Sciatic nerve (tissue), 2 donors: Measurements from ENCODE around the gene XG. TPM values are rescaled to one million over a fixed set of nuclear protein-coding genes. Genes with fewer than 3 reads are reported as not detected.
"Not testable (repeated sequence)": the region's sequence is repeated elsewhere in the genome, so short reads cannot be mapped to it uniquely, and the experiment has no call there.

Experiments
- ATAC-seq: fragments of 200-7000 bp; cut with Tn5 transposase; one replicate; pipeline ENCODE4 v1.9.1; 2020; ENCODE audit warnings: mild to moderate bottlenecking, moderate library complexity
- DNase-seq: peaks from one replicate; pipeline ENCODE4 v3.0.0-alpha.2; 2020; ENCODE audit warnings: low spot score
- intact Hi-C: fragments of 100-400 bp; cut with DNase I; formaldehyde crosslinking; loops from one replicate; pipeline ENCODE4 v1.14.2; 2022
- total RNA-seq: library from RNA; stranded (reverse); fragmentation: NEBNext Ultra II Directional; extraction: Animal tissue kit (Norgen Biotek cat#: 25700); gene quantifications from one replicate; pipeline ENCODE4 v1.2.1, GENCODE V29; 2021
- donor health status: DM: no; HTN: no; CAD: no.
- donor health status: DM: no; HTN: no; CAD: no.

The XG gene
- total RNA-seq, 1 donor from 2014 or later: 4.0 TPM

DNA sequence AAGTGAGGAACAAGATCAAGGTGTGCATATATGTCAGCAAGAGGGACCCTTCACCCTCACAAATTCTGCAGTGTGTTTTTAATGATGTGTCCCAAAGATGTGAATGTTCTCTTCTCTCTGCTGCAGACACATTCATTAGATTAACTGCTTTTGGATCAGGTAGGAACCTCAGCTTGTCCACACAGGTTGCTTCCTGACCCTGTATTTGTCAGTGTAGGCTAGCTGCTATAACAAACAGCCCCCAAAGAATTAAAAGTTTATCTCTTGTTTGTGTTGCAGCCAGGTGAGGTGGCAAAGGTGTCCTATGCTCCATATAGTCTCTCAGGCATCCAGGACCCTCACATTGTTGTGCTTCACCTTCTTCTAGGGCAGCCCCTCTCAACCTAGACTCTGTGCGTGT, 17.8 kb downstream of the XG start:
- no peak for ATAC-seq
- intact Hi-C loops: no loop called here
- DNase-seq: no peak

DNA sequence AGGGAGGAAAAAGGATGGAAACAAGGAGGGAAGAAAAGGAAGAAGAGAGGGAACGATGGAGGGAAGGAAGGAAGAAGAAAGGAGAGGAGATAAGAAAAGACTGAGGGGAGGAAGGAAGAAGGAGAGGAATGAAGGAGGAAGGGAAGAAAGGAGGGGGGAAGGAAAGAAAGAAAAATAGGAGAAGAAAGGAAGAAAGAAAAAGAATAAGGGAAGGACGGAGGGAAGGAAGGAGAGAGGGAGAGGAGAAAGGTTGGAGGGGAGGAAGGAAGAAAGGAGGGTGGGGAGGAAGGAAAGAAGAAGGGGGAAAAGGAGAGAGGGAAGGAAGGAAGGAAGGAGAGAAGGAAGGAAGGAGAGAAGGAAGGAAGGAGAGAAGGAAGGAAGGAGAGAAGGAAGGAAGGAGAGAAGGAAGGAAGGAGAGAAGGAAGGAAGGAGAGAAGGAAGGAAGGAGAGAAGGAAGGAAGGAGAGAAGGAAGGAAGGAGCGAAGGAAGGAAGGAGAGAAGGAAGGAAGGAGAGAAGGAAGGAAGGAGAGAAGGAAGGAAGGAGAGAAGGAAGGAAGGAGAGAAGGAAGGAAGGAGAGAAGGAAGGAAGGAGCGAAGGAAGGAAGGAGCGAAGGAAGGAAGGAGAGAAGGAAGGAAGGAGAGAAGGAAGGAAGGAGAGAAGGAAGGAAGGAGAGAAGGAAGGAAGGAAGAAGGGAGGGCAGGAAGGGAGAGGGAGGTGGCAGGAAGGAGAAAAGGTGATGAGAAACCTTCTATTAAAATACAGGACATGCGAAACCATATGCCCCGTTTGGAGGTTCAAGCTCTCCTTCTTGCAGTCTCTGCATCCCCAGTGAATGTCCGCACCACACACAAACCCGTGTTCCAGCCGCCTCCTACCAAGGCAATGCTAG, 21.6 kb downstream of the XG start:
- not testable (repeated sequence) for ATAC-seq

DNA sequence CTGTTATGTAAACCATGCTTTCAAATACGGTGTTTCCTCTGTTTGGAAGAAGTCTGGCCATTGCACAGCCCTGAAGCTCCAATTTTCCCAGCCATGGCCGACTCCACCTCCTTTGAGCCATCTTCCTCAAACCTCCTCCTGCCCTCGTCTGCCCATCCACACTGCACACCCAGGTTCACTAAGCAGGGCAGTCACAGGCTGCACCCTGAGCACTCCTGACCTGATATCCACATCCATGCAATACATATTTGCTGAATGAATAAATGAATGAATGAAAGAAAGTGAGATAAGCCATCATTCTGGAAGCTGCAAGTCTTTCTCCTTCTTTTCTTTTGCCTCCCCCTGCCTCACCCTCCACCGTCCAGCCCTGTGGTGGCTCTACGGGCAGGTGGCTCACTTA, 22.2 kb downstream of the XG start:
- ATAC-seq: no peak
- no peak for DNase-seq
- intact Hi-C loops: no loop called here

More for the DNA sequence above, 21.6 kb downstream of the XG start:
- DNase-seq, intact Hi-C loops: not testable (repeated sequence)

DNA sequence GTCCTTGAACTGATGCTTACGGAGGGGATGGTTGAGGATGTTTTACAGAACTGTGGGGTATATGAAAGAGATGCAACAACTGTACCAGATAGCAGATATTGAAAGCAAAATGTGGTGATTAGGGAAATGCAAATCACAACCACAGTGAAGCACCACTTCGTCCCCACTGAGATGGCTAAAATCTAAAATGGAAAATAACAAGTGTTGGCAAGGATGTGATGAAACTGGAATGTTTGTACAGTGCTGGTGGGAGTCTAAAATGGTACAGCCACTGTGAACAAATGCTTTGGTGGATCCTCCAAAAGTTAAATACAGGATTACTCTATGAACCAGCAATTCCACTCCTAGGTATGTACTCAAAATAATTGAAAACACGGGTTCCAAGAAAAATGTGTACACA, 22.9 kb downstream of the XG start:
- no peak for ATAC-seq
- DNase-seq: no peak
- intact Hi-C loops: no loop called here

DNA sequence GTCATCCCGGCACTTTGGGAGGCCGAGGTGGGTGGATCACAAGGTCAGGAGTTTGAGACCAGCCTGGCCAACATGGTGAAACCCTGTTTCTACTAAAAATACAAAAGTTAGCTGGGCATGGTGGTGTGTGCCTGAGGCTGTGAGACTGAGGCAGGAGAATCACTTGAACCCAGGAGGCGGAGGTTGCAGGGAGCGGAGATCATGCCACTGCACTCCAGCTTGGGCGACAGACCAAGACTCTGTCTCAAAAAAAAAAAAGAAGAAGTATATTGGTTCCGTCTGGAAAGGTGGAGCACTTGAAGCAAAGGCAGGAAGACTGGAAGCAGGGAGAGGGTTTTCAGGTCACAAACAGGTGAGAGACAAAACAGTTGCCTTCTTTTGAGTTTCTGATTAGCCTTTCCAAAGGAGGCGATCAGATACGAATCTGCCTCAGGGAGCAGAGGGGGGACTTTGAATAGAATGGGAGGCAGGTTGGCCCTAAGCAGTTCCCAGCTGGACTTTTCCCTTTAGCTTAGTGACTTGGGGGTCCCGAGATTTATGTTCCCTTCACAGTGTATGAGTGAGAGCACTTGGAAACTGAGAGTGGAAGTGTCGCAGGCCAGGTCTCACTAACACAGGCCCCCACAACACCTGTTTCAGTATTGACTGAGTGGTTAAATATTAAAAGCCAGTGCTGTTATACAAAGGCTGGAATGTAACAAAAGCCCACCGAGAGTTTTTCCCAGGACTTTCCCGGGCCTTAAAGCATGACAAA, 28.8 kb downstream of the XG start:
- ATAC-seq, intact Hi-C loops, DNase-seq: not testable (repeated sequence)

DNA sequence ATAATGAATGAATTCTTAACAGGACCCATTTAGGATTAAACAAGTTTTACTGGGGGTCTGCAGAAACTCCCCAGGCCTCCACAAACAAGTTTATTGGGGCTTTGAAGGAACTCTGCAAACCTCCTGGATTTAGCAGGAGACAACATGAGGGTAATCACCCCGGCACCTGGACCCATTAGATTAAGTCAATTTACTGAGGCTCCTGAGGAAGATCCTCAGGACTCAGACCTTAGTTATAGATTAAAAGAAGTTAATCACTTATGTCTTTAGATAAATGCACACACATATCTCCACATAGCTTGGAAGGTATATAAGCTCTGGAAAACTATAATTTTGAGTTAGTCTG, 29.4 kb downstream of the XG start:
- intact Hi-C loops: no loop called here
- ATAC-seq (no peak), DNase-seq (no peak)

DNA sequence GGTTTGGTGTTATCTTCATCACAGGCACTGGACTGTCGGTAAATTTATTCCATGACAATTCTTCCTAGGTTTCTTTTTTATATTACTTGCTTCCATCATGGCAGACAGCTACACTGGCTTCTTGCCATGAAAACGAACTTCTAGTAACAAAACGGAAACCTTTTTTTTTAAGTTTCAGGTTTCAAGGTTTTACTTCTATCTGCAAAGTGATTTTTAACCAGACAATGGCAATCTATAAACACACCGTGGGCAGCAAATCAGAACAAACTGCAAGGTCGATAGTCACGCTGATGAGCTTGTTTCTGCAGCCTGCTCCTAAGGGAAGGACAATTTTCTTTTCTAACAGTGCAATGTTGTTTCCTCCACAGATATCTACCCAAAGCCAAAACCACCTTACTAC, 29.9 kb downstream of the XG start:
- no peak for DNase-seq
- ATAC-seq: no peak
- intact Hi-C loops: no loop called here

DNA sequence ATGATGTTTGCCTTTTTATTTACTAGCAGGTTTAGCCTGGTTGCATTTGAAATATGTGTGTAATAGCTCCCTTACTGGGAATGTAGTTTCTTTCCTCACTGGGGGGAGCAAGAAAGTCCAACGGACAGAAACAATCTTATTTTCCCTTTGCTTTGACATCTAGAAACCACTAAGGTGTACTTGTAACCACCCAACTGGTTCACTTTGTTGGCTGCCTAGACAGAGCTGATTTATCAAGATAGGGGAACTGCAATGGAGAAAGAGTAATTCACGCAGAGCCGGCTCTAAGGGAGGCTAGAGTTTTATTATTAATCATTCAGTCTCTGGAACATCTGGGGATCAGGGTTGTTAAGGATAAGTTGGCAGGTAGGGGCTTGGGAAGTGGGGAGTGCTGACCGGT, 30.3 kb downstream of the XG start:
- ATAC-seq (no peak), DNase-seq (no peak)
- intact Hi-C loops: no loop called here

DNA sequence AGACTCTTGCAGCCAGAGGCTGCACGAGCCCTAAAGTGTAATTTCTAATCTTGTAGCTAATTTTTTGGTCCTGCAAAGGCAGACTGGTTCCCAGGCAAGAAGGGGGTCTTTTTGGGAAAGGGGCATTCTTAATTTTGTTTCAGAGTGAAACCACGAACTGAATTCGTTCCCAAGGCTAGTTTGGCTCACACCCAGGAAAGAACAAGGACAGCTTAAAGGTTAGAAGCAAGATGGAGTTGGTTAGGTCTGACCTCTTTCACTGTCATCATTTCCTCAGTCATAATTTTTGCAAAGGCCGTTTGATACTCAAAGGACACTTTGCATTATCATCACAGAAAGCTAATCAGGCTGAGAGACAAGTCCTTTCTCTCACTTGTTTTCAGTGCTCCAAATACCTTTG, 30.9 kb downstream of the XG start:
- intact Hi-C loops: no loop called here
- ATAC-seq: no peak
- DNase-seq: no peak

DNA sequence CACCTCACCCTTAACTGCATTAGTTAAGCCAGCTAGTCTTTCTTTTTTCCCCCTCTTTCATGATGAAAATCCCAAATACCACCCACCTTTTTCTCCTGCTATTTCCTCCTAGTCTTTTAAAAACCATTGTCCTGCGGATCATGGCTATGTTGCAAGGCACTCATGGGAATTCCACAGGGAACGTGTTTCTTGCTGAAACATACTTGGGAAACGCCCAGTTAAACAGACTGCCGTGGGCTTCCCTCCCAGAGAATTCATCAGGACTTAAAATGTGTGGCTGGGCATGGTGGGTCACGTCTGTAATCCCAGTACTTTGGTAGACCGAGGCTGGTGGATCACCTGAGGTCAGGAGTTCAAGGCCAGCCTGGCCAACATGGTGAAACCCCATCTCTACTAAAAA, 32.2 kb downstream of the XG start:
- peak; percentile 59 for ATAC-seq
- intact Hi-C loops: no loop called here
- no peak for DNase-seq

DNA sequence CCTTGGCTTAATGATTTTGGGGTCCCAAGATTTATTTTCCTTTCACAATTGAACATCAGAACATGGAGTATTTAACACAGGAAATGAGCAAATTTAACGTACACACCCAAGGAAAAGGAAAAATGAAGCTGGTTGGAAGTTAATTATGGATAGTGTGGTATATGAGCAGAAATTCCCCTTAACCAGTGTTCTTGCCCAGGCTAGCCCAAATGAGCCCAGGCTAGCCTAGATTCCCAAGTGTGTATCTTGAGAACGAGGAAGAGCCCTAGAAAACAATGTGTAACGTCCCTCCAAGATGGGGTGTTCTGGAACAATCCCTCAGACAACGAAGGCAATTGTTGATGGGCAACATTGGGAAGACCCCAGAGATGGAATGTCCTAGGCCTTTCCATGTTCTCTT, 33.7 kb downstream of the XG start:
- no peak for DNase-seq
- intact Hi-C loops: no loop called here
- no peak for ATAC-seq

DNA sequence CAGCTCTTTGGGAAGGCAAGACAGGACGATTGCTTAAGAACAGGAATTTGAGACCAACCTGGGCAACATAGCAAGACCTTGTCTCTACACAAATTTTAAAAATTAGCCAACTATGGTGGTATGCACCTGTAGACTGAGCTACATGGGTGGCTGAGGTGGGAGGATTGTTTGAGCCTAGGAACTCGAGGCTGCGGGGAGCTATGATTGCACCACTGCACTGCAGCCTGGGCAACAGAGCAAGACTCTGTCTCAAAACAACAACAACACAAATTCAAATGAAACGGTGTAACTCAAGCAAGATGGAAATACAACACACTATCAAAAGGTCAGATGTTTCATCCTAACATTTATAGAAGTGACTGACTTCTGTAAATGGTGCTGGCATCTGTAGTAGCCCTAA, 37.1 kb downstream of the XG start:
- ATAC-seq (no peak), DNase-seq (no peak)
- intact Hi-C loops: no loop called here

DNA sequence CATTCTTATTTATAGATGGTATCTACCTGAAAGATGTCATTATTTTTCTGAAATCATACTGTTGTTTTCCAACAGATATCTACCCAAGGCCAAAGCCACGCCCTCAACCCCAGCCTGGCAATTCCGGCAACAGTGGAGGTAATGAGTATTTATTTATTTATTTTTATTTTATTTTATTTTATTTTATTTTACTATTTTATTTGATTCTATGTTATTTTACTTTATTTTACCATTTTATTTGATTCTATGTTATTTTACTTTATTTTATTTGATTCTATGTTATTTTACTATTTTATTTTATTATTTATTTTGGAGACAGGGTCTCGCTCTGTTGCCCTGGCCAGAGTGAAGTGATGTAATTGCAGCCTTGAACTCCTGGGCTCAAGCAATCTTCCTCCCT, 37.7 kb downstream of the XG start:
- intact Hi-C loops: no loop called here
- DNase-seq: no peak
- ATAC-seq: no peak

DNA sequence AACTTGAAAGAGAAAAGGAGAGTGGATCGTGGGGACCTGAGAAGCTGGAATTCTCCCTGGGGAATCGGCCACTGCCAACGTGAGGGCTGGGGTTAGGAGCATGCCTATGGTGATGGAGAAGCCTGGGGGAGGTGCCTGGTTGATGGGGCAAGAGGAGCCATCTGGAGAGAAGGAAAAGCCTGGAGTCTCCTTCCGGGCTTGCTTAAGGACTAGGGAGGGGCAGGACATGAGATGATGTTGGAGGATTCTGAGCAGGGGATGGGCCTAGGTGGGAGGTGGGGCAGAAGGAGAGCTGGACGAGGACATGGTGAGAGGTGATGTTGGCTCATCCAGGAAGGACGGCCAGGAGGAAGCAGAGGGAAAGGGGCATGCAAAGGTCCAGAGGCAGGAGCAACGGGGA, 41.9 kb downstream of the XG start:
- DNase-seq: no peak
- no peak for ATAC-seq
- intact Hi-C loops: no loop called here

DNA sequence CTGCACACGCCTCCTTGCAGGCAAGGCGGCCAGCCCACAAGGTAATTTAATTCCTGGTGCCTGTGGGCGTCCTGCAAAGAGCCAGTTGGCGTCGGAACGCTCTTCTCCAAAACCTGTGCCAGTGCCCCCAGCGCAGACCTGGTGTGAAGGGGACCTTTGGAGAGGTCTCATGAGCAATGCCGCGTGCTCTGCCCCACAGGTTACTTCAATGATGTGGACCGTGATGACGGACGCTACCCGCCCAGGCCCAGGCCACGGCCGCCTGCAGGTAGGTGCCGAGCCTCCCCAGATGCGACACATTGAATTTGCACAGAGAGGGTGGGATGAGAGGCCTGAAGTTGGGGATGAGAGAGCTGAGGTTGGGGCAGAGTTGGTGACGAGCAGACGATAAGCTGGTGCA, 42.5 kb downstream of the XG start:
- ATAC-seq: no peak
- DNase-seq: no peak
- intact Hi-C loops: no loop called here

DNA sequence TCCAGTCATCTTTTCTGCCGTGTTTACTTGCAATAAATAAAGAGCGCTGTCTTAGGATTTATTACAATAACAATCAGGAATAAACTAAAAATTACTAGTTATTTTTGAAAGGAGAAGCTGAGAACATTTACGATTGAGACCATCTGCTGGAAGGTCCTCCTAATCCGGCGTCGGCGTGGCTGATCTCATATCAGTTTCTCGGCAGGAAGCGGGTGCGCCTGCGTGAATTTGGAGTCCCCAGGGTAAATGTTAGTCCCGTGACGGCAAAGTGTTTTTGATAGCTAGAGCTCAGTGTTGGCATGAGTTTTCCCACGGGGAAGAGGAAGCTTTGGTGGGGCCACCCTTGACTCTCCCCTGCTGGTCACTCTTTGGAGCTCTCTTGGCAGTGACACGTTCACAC, 45.0 kb downstream of the XG start:
- DNase-seq, intact Hi-C loops, ATAC-seq: not testable (repeated sequence)

DNA sequence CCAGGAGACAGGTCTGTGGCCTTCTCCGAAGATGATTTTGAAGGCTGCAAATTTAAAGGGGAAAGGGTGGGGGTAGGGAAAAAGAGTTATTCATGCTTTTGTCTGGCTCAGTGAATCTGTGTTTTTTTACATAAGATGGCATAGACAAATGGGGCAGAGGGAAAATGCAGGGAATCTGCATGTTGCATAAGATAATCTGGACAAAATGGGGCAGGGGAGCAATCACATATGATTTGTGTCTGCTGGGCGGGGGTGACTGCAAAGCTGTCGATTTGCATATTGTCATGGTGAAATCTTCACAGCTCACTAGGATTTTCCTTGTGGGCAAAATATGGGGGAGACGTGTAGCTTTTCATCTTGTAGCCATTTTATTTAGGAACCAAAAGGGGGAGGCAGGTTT, 47.5 kb downstream of the XG start:
- no peak for DNase-seq
- intact Hi-C loops: no loop called here
- ATAC-seq: no peak

DNA sequence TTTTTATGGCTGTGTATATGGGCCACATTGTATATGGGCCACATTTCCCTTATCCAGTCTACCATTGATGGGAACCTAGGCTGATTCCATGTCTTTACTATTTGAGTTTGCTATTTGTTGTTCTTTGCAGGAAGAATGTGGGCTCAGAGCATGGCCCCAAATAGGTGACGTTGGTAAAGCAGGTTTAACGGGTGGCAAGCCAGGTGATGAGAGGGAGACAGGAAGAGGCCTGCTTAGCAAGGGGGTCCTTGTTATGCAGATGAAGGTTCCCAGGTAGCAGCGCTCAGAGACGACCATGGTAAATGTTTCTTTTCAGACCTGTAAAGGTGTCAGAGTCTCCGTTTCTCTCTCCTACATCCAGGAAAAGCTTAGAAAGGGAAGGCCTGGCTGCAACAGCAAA, 48.1 kb downstream of the XG start:
- not testable (repeated sequence) for ATAC-seq, DNase-seq
- intact Hi-C loops: loop anchor here (10.0 kb wide), 1 partner anchor 1185 kb away; the partner anchor contains the start of gene ASMT

DNA sequence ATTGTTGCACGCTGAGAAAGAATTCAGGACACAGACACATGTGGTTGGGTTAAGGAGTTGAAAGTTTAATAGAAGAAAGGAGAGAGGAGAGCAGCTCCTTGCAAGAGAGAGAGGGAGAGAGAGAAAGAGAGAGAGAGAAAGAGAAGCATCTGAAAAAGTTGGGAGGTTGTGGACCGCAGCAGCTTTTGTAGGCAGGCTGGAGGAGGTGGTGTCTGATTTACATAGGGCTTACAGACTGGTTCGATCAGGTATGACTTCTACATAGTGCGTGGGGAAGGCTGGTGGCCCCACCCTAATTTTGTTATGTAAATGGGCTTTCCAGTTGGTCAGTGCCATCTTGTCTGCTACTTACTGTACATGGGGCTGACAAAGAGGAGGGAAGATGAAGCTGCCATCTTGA, 49.4 kb downstream of the XG start:
- no peak for ATAC-seq
- DNase-seq: no peak
- intact Hi-C loops: loop anchor here (10.0 kb wide), 1 partner anchor 1186 kb away; the partner anchor contains the start of gene ASMT

DNA sequence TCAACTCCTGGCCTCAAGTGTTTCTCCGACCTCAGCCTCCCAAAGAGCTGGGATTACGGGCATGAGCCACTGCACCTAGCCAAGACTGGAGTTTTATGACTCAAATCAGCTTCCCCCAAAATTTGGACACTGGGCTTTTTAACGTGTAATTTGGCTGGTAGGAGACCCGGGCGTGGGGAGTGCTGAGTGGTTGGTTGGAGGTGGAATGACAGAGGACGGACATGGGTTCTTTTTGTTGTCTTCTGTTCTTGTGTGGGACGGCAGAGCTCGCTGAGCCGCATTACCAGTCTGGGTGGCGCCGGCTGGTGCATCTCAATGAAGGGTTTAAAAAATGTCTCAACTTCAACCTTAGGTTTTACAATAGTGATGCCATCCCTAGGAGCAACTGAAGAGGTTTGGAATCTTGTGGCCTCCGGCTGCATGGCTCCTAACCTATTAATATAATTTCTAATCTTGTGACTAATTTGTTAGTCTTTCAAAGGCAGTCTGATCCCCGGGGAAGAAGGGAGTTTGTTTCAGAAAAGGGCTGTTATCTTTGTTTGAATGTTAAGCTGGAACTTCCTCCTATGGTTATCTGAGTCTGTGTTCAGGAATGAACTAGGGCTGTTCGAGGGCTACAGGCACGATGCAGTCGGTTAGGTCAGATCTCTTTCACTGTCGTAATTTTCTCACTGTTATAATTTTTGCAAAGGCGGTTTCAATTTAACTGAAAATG, 50.7 kb downstream of the XG start:
- intact Hi-C loops: loop anchor here (10.0 kb wide), 1 partner anchor 1188 kb away; the partner anchor contains the start of gene ASMT
- DNase-seq, ATAC-seq: not testable (repeated sequence)
